GM19193 (cell line): ENCODE measurements around the gene UQCRC2.

Experiments
- POLR2A ChIP-seq: IDR thresholded peaks from 4 replicates; pipeline ENCODE4 v1.6.1; 2011; ENCODE audit not compliant: insufficient read depth, insufficient read length; ENCODE audit errors: extremely low read depth

Gene UQCRC2

DNA sequence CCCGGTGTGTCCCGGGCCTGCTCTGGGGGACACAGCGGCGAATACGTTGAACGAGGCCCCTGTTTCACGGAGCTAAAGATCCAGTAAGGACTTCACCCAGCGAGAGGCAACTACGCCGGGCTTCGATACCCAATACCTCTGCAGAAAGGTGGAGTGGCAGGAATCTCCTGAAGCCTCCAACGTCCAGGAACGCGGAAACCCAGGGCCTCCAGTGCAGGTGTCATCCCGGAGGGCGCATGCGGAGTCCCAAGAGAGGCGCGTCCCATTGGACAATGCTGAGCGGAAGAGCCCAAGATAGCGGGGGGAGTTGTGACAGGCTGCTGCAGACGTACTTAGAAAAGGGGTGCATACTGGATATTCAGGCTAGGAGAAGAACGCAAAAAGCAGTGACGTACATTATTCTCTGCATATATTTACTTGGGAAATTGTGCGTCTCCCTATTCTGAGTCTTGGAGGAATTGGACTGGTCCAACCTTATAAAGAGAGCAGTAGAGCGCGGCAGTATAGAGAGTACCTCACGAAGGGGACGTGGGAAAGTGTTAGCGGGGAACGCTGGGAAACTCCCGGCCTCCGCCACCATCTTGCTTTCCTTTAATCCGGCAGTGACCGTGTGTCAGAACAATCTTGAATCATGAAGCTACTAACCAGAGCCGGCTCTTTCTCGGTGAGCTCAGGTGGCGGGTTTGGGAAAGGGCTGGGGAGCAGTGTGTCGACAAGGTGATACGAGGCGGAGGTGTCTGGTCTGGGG lies at the start of gene UQCRC2:
UQCRC2 (plus strand) TSS at position 569 of the 748 bp plus-strand sequence; CDS start at position 632, 63 bp downstream.
- TF ChIP-seq POLR2A: peak; percentile 89

GRCh38 chr16:21937336-21937829 lies 15.8 kb upstream of the UQCRC2 start:
- no peak for TF ChIP-seq POLR2A

DNA sequence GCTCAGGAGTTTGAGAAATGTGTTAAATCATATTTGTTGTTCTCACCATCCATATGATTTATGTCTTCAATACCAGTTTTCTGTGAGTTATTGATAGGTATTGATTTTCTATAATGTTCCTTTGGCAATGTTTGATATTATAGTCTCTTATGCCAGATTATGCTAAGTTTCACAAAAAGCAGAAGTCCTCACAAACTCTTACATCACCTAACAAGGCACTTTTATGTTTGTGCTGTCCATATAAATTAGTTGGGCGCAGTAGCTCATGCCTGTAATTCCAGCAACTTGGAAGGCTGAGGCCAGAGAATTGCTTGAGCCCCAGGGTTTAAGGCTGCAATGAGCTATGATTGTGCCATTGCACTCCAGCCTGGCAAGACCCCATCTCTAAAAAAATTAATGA lies 12.6 kb upstream of the UQCRC2 start:
- no peak for TF ChIP-seq POLR2A

DNA sequence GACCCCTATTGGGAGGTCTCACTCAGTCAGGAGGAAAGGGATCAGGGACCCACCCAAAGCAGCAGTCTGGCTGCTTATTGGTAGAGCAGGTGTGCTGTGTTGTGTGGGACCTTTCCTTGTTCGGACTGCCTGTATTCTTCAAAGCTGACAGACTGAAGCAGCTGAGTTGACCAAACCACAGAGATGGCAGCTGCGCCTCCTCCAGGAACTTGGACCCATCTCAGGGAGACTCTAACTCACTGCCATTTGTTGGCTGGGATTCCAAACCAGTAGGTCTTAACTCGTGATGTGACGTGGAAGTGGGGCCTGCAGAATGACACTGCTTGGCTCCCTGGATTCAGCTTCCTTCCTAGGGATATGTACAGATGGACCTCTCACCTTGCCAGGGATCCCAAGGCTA lies 9.6 kb upstream of the UQCRC2 start:
- no peak for TF ChIP-seq POLR2A

DNA sequence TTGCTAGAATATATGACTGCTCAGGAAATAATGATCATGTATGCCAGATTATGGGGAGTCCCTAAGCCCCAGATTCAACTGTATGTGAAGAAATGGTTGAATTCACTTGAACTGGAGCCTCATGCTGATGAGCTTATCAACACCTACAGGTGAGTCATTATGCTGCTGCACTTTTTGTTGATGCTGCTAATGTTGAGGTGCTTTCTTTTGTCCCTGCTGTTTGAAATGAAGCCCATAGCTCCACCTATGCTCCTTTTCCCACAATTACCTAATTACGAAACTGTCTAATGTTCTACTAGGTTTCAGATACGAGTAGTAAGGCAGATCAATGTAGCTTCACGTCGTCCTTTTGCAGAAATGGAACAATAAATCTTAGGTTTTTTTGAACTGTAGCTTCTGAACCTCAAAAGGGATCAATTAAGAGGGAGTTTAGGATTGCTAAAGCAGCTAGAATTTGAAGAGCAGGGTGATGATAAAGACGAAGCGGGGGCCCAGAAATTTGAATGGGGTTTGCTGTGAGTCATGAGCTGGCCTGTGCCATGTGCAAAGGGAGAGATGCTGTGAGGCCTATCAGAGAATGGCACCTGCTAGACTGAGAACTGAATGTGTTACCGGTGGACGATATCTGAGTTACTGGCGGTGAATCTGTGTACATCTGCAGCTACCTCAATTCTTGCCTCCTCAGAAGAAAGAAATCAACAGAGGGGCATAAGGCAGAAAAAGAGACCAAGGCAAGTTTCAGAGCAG lies 6.1 kb upstream of the UQCRC2 start:
- no peak for TF ChIP-seq POLR2A

GRCh38 chr16:21949713-21950260 lies 3.4 kb upstream of the UQCRC2 start:
- no peak for TF ChIP-seq POLR2A

GRCh38 chr16:21950782-21951521 lies 2.2 kb upstream of the UQCRC2 start:
- no peak for TF ChIP-seq POLR2A

DNA sequence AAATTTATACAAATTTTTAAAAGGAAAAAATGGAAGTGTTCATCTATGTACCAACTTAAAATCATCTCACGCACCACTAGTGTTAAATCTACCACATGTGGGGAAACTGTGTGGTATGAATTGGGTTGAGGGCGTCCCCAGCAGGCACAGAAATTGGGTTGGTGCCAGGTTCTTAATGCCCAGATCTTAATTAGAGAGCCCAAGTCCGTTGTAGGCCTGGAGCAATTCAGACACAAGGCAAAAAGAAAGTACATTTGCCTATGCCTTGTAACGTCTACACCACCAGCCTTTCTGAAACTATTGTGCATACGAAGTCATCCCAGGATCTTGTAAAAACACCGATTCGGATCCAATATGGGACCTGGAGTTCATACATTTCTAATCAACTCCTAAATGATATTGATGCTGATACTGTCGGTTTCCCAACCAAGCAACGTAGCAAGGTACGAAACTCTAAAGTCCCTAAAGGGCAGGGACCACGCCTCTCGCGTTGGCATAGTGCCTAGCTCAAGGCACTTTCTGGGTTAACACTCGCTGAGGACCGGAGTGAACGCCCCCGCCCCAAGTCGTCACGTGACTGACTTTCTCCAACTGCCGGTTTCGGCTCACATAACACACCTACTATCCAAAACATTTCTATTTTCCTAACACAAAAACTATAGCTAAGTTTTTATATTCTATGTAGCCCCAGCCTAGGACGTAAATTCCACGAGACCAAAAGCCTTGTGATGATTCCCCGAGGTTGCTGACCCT lies 945 bp upstream of the UQCRC2 start:
- no peak for TF ChIP-seq POLR2A

DNA sequence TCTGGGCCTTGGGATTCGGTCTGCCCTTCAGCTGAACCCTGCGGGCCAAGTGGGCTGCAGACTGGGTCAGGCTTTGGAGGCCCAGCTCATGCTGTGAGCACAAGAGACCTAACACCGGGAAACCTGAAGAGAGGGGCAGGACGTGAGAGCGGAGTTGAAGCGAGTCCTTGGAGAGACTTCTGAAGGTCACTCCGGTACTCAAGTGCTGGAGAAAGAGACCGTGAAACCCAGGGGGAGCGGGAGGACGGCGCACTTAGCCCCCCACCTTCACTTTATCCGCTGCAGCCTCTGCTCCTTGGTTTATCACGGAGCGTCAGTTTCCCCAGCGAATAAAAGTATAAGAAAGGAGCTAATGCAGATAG lies 361 bp downstream of the UQCRC2 start:
- no peak for TF ChIP-seq POLR2A

DNA sequence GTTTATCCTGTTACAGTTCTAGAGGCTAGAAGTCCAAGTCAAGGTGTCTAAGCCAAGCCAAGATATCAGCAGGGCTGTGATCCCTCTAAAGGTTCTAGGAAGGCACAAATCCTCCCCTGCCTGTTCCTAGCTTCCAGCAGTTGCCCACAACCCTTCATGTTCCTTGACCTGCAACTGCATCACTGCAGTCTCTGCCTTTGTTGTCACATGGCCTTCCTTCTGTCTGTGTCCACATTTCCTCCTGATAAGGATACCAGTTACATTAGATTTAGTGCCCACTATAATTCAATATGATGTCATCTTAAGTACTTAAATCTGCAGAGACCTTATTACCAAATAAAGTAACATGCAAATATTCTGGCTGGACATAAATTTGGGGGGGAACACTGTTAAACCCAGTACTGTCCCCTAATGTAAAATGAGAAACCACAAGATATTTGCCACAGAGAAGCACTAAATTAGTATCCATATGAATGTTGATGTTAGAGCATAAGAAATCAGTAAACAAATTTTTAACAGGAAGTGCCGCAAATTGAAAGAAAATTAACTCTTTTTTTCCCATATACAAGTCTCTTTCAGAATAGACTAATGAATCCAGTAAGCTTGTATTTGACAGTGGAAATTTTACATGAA lies 4.7 kb downstream of the UQCRC2 start:
- TF ChIP-seq POLR2A: no peak

DNA sequence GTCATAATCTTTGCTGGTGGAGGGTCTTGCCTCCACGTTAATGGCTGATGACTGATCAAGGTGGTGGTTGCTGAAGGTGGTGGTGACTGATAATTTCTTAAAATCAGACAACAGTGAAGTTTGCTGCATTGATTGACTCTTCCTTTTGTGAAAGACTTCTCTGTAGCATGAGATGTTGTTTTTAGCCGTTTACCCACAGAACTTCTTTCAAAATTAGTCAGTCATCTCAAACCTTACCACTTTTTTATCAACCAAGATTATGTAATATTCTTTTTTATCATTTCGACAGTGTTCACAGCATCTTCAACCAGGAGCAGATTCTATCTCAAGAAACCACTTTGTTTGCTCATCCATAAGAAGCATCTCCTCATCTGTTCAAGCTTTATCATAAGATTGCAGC lies 5.9 kb downstream of the UQCRC2 start:
- no peak for TF ChIP-seq POLR2A

DNA sequence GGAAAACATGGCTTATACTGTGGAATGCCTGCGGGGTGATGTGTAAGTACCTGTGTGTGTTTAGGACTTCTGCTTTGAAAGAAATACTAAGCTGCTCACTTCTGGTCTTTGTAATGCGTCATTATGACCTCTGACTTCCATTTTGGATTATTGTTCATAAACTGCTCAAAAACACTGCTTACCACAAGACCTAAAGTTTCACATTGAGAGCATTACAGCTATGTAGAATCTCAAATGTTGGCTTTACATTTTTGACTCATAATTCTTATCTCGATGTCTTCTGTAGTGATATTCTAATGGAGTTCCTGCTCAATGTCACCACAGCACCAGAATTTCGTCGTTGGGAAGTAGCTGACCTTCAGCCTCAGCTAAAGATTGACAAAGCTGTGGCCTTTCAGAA lies 9.3 kb downstream of the UQCRC2 start:
- no peak for TF ChIP-seq POLR2A

- no peak for TF ChIP-seq POLR2A
Measured at GRCh38 chr16:21963887-21964286, 10.7 kb downstream of the UQCRC2 start.

GRCh38 chr16:21964353-21964752 lies 11.2 kb downstream of the UQCRC2 start:
- no peak for TF ChIP-seq POLR2A
